Measurements from ENCODE around the gene AGTRAP.

DNA sequence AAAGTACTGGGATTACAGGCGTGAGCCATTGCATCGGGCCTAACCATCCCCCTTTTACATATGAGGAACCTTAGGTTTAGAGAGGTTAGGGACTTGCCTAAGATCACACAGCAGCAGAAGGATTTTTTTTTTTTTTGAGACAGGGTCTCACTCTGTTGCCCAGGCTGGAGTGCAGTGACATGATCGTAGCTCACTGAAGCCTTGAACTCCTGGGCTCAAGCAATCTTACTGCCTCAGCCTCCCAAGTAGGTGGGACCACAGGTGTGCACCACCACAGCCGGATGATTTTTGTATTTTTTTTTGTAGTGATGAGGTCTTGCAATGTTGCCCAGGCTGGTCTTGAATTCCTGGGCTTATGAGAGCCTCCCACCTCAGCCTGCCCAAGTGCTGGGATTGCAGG is 23.9 kb downstream of the AGTRAP start:
- TF ChIP-seq, protein P1, sequence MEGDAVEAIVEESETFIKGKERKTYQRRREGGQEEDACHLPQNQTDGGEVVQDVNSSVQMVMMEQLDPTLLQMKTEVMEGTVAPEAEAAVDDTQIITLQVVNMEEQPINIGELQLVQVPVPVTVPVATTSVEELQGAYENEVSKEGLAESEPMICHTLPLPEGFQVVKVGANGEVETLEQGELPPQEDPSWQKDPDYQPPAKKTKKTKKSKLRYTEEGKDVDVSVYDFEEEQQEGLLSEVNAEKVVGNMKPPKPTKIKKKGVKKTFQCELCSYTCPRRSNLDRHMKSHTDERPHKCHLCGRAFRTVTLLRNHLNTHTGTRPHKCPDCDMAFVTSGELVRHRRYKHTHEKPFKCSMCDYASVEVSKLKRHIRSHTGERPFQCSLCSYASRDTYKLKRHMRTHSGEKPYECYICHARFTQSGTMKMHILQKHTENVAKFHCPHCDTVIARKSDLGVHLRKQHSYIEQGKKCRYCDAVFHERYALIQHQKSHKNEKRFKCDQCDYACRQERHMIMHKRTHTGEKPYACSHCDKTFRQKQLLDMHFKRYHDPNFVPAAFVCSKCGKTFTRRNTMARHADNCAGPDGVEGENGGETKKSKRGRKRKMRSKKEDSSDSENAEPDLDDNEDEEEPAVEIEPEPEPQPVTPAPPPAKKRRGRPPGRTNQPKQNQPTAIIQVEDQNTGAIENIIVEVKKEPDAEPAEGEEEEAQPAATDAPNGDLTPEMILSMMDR (IDR thresholded peaks at IDR 0.05; ENCODE audit: low read depth, low read length), result no peak
- TF ChIP-seq POLR2A (IDR thresholded peaks at IDR 0.05; ENCODE audit: extremely low read depth, insufficient read length) (no peak), MAX (IDR thresholded peaks at IDR 0.05; ENCODE audit: low read depth, low read length) (no peak)
